HG03354 (cell line): ENCODE measurements around the gene ENPP5.

Experiments used
- ATAC-seq: cut with Tn5 transposase; IDR thresholded peaks from one replicate; pipeline ENCODE4 v1.9.1; 2021; ENCODE audit warnings: mild to moderate bottlenecking; ENCODE audit not compliant: unreplicated experiment, poor library complexity, severe bottlenecking

The ENPP5 gene

GRCh38 chr6:46118157-46118556 is 52.6 kb downstream of the ENPP5 start:
- ATAC-seq, result no peak

GRCh38 chr6:46116289-46116688 is 54.5 kb downstream of the ENPP5 start:
- no peak for ATAC-seq

- ATAC-seq, result no peak
Measured at GRCh38 chr6:46115634-46116033, 55.1 kb downstream of the ENPP5 start.

GRCh38 chr6:46113370-46113769 is 57.4 kb downstream of the ENPP5 start:
- ATAC-seq, result no peak
